HCT116 (cell line): ENCODE measurements around the gene NSMCE1. TPM values are rescaled to one million over a fixed set of nuclear protein-coding genes. Genes with fewer than 3 reads are reported as not detected.

Experiments
- ATAC-seq: fragments of 200-7000 bp; cut with Tn5 transposase; 2 replicates; pipeline ENCODE4 v1.9.1; 2020; ENCODE audit warnings: mild to moderate bottlenecking, moderate library complexity
- BruUV-seq: library from RNA; stranded (reverse); fragments of 400-500 nt; replicated peaks from 2 replicates; lab custom pipeline; 2021; lab: Mats Ljungman, UMichigan
- CTCF ChIA-PET: fragments of 300-600 bp; sonication (Branson Sonifier 250); formaldehyde crosslinking; loops from one replicate; lab custom pipeline; 2021; ENCODE audit warnings: antibody characterized with exemption; lab: Charles Lee
- POLR2A ChIA-PET: fragments of 300-600, 350-600 bp; sonication (Branson Sonifier 250); formaldehyde crosslinking; loops from one replicate; lab custom pipeline; 2021; ENCODE audit warnings: antibody characterized with exemption; lab: Charles Lee
- RAD21 ChIA-PET, 2 experiments: fragments of 300-600 bp; sonication (Branson Sonifier 250); formaldehyde crosslinking; loops; one replicate each; lab custom pipeline; 2023; ENCODE audit warnings: low total read pairs in 2 of 2; ENCODE audit not compliant: uncharacterized antibody in 2 of 2, unreplicated experiment in 2 of 2, low non-redundant PET in 1 of 2; lab: Charles Lee
- DNase-seq: peaks from one replicate; pipeline ENCODE4 v3.0.0-alpha.2; 2010; ENCODE audit warnings: low read depth, low spot score
- H2AFZ ChIP-seq: fragments of 200-600 bp; shearing (Covaris generic), sonication (generic); 2 replicates; pipeline ENCODE4 v1.6.1; 2017; ENCODE audit warnings: low read depth, mixed run types, mixed read lengths, antibody characterized with exemption, low read length; ENCODE audit not compliant: poor library complexity, severe bottlenecking
- H3K27ac ChIP-seq: 2 replicates; pipeline ENCODE4 v1.5.1; 2012; ENCODE audit warnings: low read depth, low read length
- H3K27me3 ChIP-seq: fragments of 200-600 bp; sonication (generic); 2 replicates; pipeline ENCODE4 v1.6.1; 2016; ENCODE audit warnings: mixed run types, low read length, mixed read lengths; ENCODE audit not compliant: insufficient read depth
- H3K36me3 ChIP-seq, 2 experiments: fragments of 200-500 bp in 1 of 2; fragments of 200-600 bp in 1 of 2; sonication (Bioruptor generic) in 1 of 2; sonication (generic) in 1 of 2; 2 replicates each; pipeline versions ENCODE4 v1.5.1 to v1.6.1; 2014 to 2016; ENCODE audit warnings: low read length in 2 of 2, inconsistent platforms in 1 of 2, mixed read lengths in 1 of 2, mixed run types in 1 of 2; ENCODE audit not compliant: insufficient read depth in 2 of 2, control insufficient read depth in 1 of 2
- H3K4me1 ChIP-seq, 2 experiments: fragments of 200-600 bp in 1 of 2; sonication (generic) in 1 of 2; 2 replicates each; pipeline versions ENCODE4 v1.5.1 to v1.6.1; 2012 to 2017; ENCODE audit warnings: low read length in 2 of 2, inconsistent platforms in 1 of 2, mild to moderate bottlenecking in 1 of 2, mixed read lengths in 1 of 2, mixed run types in 1 of 2, moderate library complexity in 1 of 2; ENCODE audit not compliant: insufficient read depth in 2 of 2, control insufficient read depth in 1 of 2
- H3K4me2 ChIP-seq: fragments of 200-600 bp; sonication (generic); 2 replicates; pipeline ENCODE4 v1.6.1; 2017; ENCODE audit warnings: mixed run types, low read length, mixed read lengths
- H3K4me3 ChIP-seq, 2 experiments: fragments of 200-600 bp in 1 of 2; sonication (generic) in 1 of 2; replicated peaks in 1 of 2; 2 replicates each; pipeline ENCODE4 v1.5.1; 2011 to 2016; ENCODE audit warnings: low read length in 2 of 2, control low read depth in 1 of 2, low read depth in 1 of 2, mild to moderate bottlenecking in 1 of 2, mixed read lengths in 1 of 2, mixed run types in 1 of 2
- H3K79me2 ChIP-seq: fragments of 200-600 bp; sonication (generic); 2 replicates; pipeline ENCODE4 v1.6.1; 2017; ENCODE audit warnings: mild to moderate bottlenecking, mixed run types, low read length, moderate library complexity, mixed read lengths; ENCODE audit not compliant: insufficient read depth
- H3K9ac ChIP-seq: fragments of 200-600 bp; sonication (generic); 2 replicates; pipeline ENCODE4 v1.6.1; 2016; ENCODE audit warnings: low read length, mixed read lengths
- H3K9me2 ChIP-seq: fragments of 200-600 bp; sonication (generic), shearing (Covaris generic); 2 replicates; pipeline ENCODE4 v1.6.1; 2017; ENCODE audit warnings: mixed run types, mild to moderate bottlenecking, moderate library complexity; ENCODE audit not compliant: insufficient read depth
- H3K9me3 ChIP-seq, 2 experiments: fragments of 200-500 bp in 1 of 2; fragments of 200-600 bp in 1 of 2; sonication (Bioruptor generic) in 1 of 2; sonication (generic) in 1 of 2; 2 replicates each; pipeline ENCODE4 v1.6.1; 2014 to 2017; ENCODE audit warnings: low read length in 2 of 2, mixed read lengths in 2 of 2, inconsistent platforms in 1 of 2, low read depth in 1 of 2, mild to moderate bottlenecking in 1 of 2, mixed run types in 1 of 2, moderate library complexity in 1 of 2; ENCODE audit not compliant: control insufficient read depth in 1 of 2, insufficient read depth in 1 of 2
- H4K20me1 ChIP-seq: fragments of 200-600 bp; sonication (generic), shearing (Covaris generic); 2 replicates; pipeline ENCODE4 v1.6.1; 2017; ENCODE audit warnings: mixed run types, mild to moderate bottlenecking, moderate library complexity; ENCODE audit not compliant: insufficient read depth
- ATF3 ChIP-seq: IDR thresholded peaks from 2 replicates; pipeline ENCODE4 v1.6.1; 2012
- CBX3 ChIP-seq: IDR thresholded peaks from 2 replicates; pipeline ENCODE4 v1.6.1; 2012; ENCODE audit warnings: low read depth
- CEBPB ChIP-seq: IDR thresholded peaks from 2 replicates; pipeline ENCODE4 v1.6.1; 2012; ENCODE audit warnings: low read depth
- CTCF ChIP-seq, 3 experiments: fragments of 200-600 bp in 1 of 3; sonication (generic) in 1 of 3; IDR thresholded peaks in 2 of 3; conservative IDR thresholded peaks in 1 of 3; 2 replicates each; pipeline ENCODE4 v1.5.1; 2012 to 2017; ENCODE audit warnings: low read depth in 2 of 3, low read length in 2 of 3, antibody characterized with exemption in 1 of 3, borderline replicate concordance in 1 of 3, control low read depth in 1 of 3, mild to moderate bottlenecking in 1 of 3, mixed read lengths in 1 of 3, mixed run types in 1 of 3, moderate library complexity in 1 of 3; ENCODE audit not compliant: insufficient read depth in 1 of 3
- ELF1 ChIP-seq: IDR thresholded peaks from 2 replicates; pipeline ENCODE4 v1.6.1; 2012; ENCODE audit warnings: low read depth, borderline replicate concordance
- EZH2 ChIP-seq: fragments of 200-600 bp; sonication (generic); IDR thresholded peaks from 2 replicates; pipeline ENCODE4 v1.6.1; 2017; ENCODE audit warnings: antibody characterized with exemption, mixed run types
- EZH2phosphoT487 ChIP-seq: fragments of 200-600 bp; IDR thresholded peaks from 2 replicates; pipeline ENCODE4 v1.6.1; 2018; ENCODE audit warnings: antibody characterized with exemption, borderline replicate concordance
- JUND ChIP-seq: IDR thresholded peaks from 2 replicates; pipeline ENCODE4 v1.6.1; 2012
- MAX ChIP-seq: IDR thresholded peaks from 2 replicates; pipeline ENCODE4 v1.6.1; 2012
- POLR2A ChIP-seq: IDR thresholded peaks from 2 replicates; pipeline ENCODE4 v1.7.0; 2011; ENCODE audit warnings: borderline replicate concordance; ENCODE audit not compliant: insufficient read depth, insufficient read length; ENCODE audit errors: extremely low read depth
- POLR2AphosphoS5 ChIP-seq: IDR thresholded peaks from 2 replicates; pipeline ENCODE4 v1.6.1; 2011; ENCODE audit warnings: mild to moderate bottlenecking, low read depth, low read length, moderate library complexity
- RAD21 ChIP-seq: IDR thresholded peaks from 2 replicates; pipeline ENCODE4 v1.6.1; 2012; ENCODE audit warnings: low read depth, mild to moderate bottlenecking
- SP1 ChIP-seq: IDR thresholded peaks from 2 replicates; pipeline ENCODE4 v1.6.1; 2012; ENCODE audit warnings: low read depth
- SRF ChIP-seq: IDR thresholded peaks from 2 replicates; pipeline ENCODE4 v1.6.1; 2012; ENCODE audit warnings: low read depth
- TCF7L2 ChIP-seq: IDR thresholded peaks from 2 replicates; pipeline ENCODE4 v1.7.0; 2011; ENCODE audit warnings: borderline replicate concordance, inconsistent platforms; ENCODE audit not compliant: insufficient read depth, insufficient read length; ENCODE audit errors: extremely low read depth
- YY1 ChIP-seq: IDR thresholded peaks from 2 replicates; pipeline ENCODE4 v1.6.1; 2011; ENCODE audit warnings: low read length, low read depth, moderate library complexity, mild to moderate bottlenecking; ENCODE audit not compliant: insufficient replicate concordance; ENCODE audit errors: extremely low read depth
- ZBTB33 ChIP-seq: IDR thresholded peaks from 2 replicates; pipeline ENCODE4 v1.6.1; 2011; ENCODE audit warnings: mild to moderate bottlenecking, low read length, moderate library complexity; ENCODE audit not compliant: insufficient replicate concordance; ENCODE audit errors: extremely low read depth
- ZFX ChIP-seq: fragments of 450-650 bp; IDR thresholded peaks from 2 replicates; pipeline ENCODE4 v1.6.1; 2017
- ZNF274 ChIP-seq: fragments of 200-500 bp; sonication (Bioruptor generic); IDR thresholded peaks from 2 replicates; pipeline ENCODE4 v1.6.1; 2014; ENCODE audit warnings: mild to moderate bottlenecking, low read depth, low read length, inconsistent platforms
- intact Hi-C: fragments of 100-400 bp; cut with micrococcal nuclease; formaldehyde crosslinking; loops from 2 replicates; pipeline ENCODE4 v1.10.0; 2022
- total RNA-seq: library from RNA; stranded (reverse); gene quantifications from one replicate; pipeline ENCODE4 v1.2.1, GENCODE V29; 2021; ENCODE audit not compliant: unreplicated experiment
- TF ChIP-seq, protein P1 (sequence below): IDR thresholded peaks from 2 replicates; pipeline ENCODE4 v1.6.1; 2012; ENCODE audit warnings: low read depth

Gene NSMCE1
- total RNA-seq, 1 experiment from 2014 or later: 85.6 TPM

GRCh38 chr16:27248036-27248435 lies 20.5 kb downstream of the NSMCE1 start:
- H4K20me1 ChIP-seq: no peaks in the 10 kb centered on the region
- H3K27me3 ChIP-seq: no peaks in the 10 kb centered on the region
- no peak overlapping the region for H3K4me3 ChIP-seq
- ChIA-PET RAD21 (no interaction called here), CTCF (no interaction called here)
- H3K4me2 ChIP-seq: no peak overlapping the region
- no peak overlapping the region for H2AFZ ChIP-seq
- H3K9ac ChIP-seq: no peak overlapping the region
- no peak for ATAC-seq
- H3K27ac ChIP-seq: no peak overlapping the region
- intact Hi-C loops: no loop called here
- no TSS peak for BruUV-seq
- no peaks in the 10 kb centered on the region for H3K9me3 ChIP-seq
- no peaks in the 10 kb centered on the region for H3K9me2 ChIP-seq
- H3K36me3 ChIP-seq: no peaks in the 10 kb centered on the region
- H3K4me1 ChIP-seq: peaks cover 9 to 23% of the 10 kb centered on the region in 2 experiments
- H3K79me2 ChIP-seq: peaks cover 3% of the 10 kb centered on the region; the same call in 1 of the 2 replicates
- TF ChIP-seq ZNF274: no peak
- no peak for TF ChIP-seq ELF1
- TF ChIP-seq CTCF (IDR thresholded peaks at IDR 0.05 in 2 of 3, conservative IDR thresholded peaks at IDR 0.05 in 1 of 3; ENCODE audit: borderline replicate concordance in 1 of 3, insufficient read depth in 1 of 3, low read depth in 2 of 3, low read length in 2 of 3): no peak
- no peak for TF ChIP-seq SP1
- no peak for TF ChIP-seq CEBPB
- TF ChIP-seq CBX3: no peak
- TF ChIP-seq, protein P1, sequence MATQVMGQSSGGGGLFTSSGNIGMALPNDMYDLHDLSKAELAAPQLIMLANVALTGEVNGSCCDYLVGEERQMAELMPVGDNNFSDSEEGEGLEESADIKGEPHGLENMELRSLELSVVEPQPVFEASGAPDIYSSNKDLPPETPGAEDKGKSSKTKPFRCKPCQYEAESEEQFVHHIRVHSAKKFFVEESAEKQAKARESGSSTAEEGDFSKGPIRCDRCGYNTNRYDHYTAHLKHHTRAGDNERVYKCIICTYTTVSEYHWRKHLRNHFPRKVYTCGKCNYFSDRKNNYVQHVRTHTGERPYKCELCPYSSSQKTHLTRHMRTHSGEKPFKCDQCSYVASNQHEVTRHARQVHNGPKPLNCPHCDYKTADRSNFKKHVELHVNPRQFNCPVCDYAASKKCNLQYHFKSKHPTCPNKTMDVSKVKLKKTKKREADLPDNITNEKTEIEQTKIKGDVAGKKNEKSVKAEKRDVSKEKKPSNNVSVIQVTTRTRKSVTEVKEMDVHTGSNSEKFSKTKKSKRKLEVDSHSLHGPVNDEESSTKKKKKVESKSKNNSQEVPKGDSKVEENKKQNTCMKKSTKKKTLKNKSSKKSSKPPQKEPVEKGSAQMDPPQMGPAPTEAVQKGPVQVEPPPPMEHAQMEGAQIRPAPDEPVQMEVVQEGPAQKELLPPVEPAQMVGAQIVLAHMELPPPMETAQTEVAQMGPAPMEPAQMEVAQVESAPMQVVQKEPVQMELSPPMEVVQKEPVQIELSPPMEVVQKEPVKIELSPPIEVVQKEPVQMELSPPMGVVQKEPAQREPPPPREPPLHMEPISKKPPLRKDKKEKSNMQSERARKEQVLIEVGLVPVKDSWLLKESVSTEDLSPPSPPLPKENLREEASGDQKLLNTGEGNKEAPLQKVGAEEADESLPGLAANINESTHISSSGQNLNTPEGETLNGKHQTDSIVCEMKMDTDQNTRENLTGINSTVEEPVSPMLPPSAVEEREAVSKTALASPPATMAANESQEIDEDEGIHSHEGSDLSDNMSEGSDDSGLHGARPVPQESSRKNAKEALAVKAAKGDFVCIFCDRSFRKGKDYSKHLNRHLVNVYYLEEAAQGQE: no peak
- TF ChIP-seq MAX: no peak
- no peak for TF ChIP-seq POLR2A
- no peak for TF ChIP-seq ATF3
- TF ChIP-seq EZH2phosphoT487: no peak
- no peak for TF ChIP-seq SRF
- TF ChIP-seq ZBTB33: no peak
- TF ChIP-seq TCF7L2: no peak
- no peak for TF ChIP-seq POLR2AphosphoS5
- no peak for TF ChIP-seq ZFX
- no peak for TF ChIP-seq YY1
- TF ChIP-seq JUND: no peak
- TF ChIP-seq EZH2: no peak
- no peak for TF ChIP-seq RAD21
- TF ChIP-seq, all 23 proteins: peak for 0
- POLR2A ChIA-PET: no interaction called here
- no peak for DNase-seq
